NCI-H2171 treated with DMSO at 0.1 percent for 48 hours (cell line): ENCODE measurements around the gene COL15A1.
"Not testable (repeated sequence)": the region's sequence is repeated elsewhere in the genome, so short reads cannot be mapped to it uniquely, and the experiment has no call there.

Experiments used
- DNase-seq: peaks from one replicate; lab custom pipeline; 2025; lab: John Stamatoyannopoulos, UW

COL15A1 gene

DNA sequence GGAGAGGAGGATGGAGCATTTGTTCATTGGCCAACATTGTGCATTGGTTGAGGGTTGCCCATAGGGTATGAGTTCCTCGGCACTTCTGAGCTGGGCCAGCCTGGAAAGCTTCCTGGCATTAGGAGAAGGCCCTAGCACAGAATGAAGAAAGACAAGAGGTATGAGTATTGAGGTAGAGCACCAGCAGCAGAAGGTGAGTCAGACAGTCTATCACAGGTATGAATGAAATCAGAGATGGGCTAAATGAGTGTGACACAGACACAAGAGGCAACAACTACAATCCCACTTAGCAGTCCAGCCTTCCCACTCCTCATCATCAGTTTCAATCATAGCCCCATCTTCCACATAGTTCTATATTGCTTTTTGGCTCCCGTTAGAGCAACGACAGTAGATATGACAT, 135.8 kb downstream of the COL15A1 start:
- no peak for DNase-seq

DNA sequence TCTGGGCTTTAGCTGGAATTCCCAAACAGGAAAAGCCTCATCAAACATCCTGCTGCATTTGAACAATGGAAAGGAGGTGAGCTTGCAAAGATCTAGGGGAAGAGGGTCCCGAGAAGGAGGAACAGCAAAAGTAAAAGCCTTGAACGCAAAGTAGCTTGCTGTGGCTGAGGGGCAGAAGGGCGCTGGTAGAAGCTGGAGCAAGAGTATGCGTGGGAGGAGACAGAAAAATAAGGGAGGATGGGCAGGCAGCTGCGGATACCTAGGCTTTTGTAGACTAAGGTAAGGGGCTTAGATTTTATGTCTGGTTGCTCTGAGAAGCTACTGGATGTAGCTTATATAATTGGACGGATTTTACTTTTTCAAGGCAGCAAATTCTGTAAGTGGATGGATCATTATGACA, 139.3 kb downstream of the COL15A1 start:
- no peak for DNase-seq

DNA sequence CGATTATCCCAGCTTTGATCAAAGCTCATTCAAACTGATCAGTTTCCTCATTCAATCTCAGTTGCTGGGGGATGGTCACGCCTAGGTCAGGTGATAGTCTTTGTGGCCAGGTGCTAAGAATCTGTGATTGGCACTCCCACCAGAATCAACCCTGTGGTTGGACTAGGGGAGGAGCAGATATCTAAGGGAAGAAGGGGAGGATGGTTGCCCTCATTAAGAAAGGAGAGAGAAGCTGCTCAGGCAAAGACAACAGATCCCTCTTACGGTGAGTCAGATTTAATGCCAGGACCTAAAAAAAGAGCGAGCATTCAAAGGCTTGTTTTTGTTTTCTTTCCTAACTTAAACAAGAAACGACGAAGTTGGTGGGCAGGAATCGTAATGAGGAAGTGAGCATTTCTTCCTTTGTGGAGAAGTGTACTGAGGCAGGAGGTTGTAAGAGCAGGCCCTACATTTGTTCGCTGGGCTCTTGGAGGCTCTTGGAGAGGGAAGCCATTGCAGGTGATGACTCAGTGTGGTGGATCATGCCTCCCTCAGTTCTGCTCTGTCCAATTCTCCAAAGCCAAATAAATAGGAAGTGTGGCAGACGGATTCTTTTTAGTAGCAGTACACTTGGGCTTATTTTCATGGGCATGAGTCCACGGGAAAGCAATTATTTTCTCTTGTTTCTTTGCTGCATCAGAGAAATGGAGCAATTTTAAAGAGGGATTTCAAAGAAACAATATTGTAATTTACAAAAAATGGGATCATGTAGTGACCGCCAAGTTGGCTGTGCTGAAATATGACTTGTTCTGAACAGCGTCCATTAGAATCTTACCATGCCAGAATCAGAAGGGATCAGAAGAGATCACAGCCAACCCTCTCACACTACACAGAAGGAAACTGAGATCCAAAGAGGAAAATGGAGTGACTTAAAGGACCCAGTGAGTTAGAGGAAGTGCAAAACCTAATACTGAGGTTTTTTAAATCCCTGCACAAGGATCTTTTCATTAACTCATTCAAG, 142.5 kb downstream of the COL15A1 start:
- DNase-seq: no peak

DNA sequence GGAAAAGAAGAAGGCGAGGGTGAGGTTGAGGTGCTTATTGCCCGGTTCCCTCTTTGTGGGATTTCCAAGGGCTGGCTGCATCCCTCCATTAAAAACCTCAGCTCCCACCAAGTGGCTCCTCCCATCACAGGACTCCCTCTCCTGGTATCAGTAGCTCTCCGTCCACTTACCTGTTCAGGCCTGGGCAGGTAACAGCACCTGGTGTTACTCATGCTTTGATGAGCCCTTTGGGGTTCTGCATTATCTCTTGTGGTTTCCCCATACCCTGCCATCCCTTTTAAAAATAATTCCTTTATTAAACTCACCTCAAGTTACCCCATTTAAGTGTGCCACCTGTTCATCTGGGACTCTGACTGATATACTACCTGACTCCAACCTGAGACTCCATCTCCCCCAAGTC, 143.8 kb downstream of the COL15A1 start:
- DNase-seq: no peak

DNA sequence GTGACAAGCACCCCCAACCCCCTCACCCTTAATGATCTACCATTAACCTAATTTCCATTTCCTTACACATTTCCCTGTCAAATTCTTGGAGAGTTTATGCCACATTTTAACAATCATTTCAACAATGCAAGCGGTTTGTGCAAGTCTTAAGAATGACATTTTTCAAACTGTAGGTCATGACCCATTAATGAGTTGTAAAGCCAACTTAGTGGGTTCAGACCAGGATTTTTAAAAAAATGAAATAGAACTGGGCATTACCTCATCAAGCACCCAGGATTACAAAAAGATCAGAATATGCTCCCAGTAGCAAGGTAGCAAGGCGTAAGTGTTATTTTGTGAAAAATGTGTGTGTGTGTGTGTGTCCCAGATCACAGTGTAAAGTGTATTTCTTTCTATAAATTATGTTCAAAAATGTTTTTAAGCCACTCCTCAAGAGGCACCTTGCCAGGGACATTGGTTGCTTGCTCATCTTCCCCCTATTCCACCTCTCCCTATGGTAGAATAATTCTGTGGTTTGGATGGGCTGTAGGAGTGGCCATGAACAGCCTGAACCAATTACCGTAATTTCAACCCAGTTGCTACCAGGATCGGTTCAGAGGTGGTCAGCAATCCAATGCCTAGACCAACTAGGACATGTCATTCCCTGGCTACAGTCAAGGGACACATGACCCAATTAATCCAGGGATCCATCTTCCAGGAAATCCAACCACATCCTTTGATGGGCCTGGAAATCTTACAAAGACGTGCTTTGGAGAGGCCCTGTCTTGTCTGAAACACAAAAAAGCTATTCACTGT, 146.8 kb downstream of the COL15A1 start:
- DNase-seq: no peak

DNA sequence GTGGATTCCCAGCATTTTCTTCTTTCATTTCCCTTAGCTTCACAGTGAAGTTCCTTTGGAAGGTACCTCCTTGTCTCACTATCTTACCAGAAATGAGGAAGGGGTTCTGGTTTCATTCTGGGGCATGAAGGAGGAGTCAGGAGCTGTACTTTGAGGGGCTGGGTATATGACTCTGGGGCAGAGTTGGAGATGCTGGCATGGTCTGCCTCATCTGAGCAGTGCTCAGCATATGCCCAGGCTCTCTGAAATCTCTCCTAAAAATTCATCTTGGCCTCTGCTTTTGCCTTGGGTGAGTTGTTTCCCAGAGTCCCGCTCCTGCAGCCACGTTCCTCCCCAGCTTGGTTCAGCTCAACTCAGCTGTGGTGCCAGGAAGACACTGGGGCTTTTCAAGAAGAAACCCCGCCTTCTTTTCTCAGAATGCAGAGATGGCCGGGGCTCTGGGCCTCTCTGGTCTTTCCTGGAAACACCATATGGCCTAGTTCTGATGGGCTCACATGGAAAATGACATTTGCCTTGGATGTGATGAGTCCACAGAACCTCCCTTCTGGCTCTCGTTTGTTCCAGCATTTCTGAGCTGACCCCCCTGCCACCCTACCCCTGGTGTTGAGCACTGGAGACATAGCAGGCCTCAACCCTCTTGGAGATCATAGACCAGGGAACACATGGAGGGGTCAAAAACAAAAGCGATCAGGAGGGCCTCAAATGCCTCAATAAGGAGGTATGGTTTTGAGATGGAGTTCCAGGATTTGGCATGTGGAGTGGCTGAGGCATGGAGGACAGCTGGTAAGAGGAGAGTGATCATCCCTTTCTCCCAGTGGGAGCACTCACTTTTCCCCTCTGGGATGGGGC, 149.2 kb downstream of the COL15A1 start:
- DNase-seq: no peak

DNA sequence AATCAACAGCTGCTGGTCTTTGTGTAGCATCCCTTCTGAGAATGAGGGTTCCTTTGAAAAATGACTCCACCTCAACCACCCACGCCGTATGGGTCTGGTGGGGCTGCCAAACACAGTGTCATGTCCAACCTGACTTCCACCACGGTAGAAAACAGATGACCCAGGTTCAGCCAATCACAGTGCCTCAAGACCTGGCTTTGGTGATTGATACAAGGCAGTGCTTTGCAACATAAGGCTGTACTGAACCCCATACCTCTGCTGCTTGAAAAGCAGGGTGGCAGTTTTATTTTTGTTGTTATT, 149.7 kb downstream of the COL15A1 start:
- DNase-seq: no peak

DNA sequence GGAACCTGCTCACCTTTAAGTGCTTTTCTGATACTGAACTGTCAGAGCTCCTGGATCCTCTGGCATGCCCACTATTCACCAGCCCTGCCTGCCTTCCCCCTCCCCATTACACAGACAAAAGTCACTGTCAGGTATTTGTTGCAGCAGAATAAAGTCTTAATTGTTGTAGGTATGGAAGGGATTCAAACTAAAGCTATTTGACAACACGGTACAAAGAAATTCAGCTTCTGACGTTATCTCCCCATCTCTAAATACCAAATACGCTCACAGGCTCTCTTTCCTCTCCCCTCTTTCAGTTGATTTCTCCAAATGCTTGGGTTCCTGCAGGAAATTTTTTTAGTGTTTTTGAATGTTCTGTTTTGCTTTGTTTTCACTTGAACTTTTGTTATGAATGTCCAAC, 151.9 kb downstream of the COL15A1 start:
- DNase-seq: no peak

DNA sequence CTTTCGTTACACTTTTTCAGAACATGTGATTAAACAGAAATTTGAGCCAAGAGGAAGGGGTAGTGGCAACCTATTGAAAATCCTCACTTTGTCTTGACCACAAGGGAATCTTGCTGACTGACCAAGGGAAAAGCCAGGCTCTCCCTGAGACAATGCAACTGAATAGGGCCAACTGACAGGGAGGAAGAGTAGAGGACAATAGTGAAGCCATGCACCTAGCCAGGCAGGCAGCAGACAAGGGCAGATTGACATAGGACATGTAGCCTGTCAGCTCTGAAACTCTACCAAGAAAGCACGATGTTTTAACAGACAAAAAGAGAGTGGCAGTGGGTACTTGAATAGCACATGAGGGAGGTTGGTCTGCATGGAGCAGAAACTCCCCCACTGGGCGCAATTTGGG, 152.7 kb downstream of the COL15A1 start:
- no peak for DNase-seq

DNA sequence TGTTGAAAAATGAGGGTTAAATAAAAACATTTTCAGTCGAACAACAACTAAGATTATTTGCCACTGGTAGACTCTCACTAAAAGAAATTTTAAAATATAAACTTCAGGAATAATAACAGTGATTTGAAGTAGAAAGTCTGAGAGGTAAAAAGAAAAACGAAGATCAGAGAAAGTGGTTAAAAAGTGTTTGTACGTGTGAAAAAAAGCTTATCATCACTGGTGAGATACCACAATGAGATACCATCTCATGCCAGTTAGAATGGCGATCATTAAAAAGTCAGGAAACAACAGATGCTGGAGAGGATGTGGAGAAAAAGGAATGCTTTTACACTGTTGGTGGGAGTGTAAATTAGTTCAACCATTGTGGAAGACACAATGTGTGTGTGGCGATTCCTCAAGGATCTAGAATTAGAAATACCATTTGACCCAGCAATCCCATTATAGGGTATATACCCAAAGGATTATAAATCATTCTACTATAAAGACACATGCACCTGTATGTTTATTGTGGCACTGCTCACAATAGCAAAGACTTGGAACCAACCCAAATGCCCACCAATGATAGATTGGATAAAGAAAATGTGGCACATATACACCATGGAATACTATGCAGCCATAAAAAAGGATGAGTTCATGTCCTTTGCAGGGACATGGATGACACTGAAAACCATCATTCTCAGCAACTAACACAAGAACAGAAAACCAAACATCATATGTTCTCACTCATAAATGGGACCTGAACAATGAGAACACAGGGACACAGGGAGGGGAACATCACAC, 156.3 kb downstream of the COL15A1 start:
- not testable (repeated sequence) for DNase-seq

DNA sequence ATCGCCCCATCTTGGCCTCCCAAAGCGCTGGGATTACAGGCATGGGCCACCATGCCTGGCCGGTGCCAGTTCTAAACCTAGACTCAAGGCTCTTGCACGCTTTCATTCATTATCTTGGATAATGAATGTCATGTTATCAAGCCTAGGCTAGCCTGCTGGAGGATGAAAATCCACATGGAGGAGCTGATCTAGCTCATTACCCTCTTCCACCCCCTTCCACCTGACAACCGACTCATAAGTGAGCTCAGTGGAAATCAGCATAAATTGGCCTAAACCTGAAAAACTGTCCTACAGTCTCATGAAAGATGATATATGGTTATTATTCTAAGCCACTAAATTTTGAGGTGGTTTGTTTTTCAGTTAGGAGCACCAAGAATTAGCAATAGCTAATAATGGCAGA, 157.6 kb downstream of the COL15A1 start:
- DNase-seq: no peak

DNA sequence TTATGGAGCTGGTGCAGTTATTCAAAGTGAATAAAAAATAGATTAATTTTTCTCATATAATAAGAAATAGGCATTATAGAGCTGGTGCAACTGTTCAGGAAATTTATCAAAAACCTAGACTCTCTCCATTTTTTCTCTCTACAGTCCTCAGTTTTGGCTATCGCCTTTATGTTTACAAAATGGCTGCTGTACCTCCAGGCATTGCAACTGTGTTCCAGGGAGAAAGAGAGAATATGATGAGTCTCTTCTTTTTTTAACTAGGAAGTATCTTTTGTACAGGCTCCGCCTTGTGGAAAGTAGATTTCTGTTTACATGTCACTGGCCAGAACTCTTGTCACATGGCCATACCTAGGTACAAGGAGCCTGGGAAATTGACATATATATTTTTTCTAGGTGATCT, 158.1 kb downstream of the COL15A1 start:
- no peak for DNase-seq

DNA sequence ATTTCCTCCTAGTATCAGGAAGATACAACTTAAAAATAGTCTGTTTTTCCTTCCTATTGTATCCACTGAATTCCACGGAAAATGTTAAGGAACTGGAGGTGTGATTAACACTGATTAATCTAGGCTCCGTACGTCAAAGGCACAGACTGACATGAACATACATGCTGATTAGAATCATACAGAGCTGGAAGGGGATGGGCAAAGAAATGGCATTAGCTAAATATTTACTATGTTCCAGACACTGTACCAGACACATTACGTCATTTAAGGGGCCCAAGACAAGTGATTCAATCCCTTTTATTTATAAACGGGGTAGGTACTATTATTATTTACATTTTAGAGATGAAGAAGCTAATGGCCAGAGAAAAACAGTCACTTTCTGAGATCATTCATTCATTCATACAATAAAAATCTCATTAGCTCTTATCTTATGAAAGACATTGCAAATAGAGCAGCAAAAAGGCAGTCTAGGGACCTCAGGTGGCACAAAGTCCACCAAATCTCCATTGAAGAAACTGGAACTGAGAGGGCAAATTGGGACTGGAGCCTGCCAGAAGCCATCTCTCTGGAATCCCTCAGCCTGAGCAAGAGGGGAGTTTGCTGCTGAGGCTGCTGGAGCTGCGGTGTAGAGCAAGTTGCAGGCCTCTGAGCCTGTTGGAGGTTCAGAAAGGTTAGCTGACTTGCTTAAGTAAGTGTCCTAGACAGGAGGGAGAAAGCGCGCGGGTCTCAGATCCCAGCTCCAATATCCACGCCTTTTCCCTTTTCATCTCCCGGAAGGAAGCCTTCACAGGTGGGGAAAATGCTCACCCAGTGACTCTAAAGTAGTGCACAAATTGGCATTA, 159.6 kb downstream of the COL15A1 start:
- no peak for DNase-seq

DNA sequence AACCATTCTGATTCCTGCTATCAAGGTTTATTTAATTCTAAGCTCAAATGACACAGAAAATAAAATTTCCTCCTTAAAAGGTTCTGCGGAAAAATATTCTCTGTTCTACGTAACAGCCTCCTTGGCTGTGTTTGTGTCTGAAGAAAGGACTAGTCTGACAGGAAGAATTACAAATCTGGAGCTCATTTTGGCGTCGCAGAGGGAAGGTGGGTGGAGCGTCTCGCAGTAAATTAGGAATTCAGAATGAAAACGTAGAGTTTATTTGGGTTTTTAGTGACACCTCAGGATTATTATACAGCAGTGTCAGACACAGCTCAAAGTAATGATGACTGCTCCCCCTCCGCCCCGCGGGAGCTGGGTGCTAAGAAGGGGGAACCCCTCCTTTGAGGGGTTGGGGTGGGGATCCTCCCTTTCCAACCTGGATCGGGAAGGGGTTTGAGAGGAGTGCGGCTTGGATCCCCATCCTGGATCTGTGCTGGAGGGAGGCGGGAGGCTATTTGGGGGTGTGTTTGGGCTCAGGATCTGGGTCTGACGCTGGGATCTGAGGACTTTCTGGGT, 160.3 kb downstream of the COL15A1 start:
- DNase-seq: no peak

DNA sequence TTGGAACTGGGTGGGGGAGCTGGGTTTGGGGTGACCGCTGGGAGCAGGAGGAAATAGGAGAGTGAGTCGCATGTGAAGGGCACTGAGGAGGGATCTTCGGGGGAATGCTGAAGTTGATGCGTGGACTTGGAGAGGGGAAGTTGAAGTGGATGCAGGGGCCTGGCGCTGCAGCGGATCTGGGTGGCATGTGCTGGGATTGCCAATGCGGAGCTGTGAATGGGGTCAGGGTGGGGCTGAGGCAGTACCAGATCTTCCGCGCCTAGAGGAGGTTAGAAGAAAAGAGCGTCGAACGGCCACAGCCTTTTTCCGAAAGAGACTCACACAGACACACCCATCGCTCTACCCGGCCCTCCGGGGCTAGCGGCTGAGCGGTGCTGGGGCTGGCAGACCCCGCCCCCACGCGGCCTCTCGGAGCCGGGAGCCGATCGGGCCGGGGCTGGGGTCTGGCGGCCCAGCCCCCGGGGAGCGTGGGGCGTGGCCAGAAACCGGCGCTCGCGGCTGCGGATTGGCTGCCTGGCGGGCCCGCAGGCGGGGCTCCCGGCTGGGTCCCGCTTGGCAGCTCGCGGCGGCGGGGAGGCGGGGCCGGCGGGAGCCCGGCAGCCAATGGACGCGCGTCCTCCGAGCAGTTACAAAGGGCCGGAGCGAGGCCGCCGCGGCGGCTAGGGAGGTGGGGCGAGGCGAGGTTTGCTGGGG, 160.9 kb downstream of the COL15A1 start, which contains the start of gene TGFBR1:
TSS of gene TGFBR1 (plus strand) at position 655 of the 693 bp plus-strand sequence. CDS start 93 bp downstream, outside the sequence.
- peak; percentile 90 for DNase-seq

DNA sequence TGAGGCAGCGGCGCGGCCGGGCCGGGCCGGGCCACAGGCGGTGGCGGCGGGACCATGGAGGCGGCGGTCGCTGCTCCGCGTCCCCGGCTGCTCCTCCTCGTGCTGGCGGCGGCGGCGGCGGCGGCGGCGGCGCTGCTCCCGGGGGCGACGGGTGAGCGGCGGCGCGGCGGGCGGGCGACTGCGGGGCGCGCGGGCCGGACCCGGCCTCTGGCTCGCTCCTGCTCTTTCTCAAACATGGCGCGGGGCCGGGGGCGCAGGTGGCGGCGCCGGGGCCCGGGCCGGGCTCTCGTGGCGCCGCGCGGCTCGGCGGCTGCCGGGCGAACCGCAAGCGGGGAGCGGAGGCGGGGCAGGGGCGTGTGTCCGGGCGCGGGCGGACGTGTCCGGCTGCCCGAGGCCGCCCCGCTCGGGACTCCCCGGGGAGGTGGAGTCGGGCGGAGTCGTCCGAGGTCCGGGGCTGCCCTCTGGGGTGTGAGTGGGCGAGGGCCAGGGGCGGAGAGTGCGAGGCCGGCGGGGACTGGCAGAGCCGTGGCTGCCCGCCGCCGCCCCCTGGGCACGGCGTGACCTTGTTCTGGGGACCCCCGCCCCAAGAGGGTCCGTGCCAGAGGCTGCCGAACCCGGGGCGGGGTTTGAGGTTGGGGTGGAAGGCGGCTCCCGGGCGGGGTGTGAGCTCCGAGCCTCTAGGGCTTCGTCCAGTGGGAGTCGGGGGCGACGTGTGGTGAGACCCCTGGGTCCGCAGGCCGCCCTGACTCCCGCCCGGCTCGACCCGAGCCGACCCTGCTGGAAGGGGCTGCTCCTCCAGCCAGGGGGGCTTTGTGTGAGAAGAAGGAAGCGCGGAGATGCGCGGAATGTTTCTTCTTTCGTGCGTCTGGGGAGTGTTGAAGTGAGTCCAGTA, 161.7 kb downstream of the COL15A1 start:
- DNase-seq: no peak

DNA sequence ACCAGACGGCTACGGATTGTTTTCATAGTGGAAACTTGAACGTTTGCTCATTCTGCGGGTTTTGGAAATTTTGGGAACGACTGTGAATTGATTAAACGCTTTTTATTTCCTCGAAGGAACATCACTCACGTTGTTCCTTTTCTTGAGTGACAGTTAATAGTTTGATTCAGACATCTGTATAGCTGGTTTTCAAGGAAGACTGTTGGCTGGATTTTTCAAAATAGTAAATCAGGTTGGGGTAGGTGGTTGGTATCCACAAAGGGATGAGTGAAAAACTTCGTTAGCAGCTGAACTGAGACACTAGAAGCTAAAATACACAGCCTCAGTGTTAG, 162.3 kb downstream of the COL15A1 start:
- DNase-seq: no peak

DNA sequence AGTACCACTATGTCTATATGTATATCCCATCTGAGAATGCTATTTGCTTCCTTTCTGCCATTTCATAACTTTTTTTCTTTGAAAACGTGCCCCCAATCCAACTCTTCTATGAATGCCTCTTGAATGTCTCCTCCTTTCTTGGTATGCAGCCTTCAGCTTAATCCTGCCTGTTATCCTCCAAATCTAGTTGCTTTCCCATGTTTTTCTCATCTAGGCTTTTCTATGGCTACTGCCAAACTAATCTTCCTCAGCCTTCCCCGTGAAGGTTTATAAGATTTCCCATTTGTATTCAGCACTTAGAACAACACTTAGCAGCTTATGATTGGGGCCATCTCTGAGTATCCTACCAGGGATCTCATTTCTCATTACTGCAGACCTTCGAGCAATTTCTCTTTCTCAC, 163.7 kb downstream of the COL15A1 start:
- no peak for DNase-seq

DNA sequence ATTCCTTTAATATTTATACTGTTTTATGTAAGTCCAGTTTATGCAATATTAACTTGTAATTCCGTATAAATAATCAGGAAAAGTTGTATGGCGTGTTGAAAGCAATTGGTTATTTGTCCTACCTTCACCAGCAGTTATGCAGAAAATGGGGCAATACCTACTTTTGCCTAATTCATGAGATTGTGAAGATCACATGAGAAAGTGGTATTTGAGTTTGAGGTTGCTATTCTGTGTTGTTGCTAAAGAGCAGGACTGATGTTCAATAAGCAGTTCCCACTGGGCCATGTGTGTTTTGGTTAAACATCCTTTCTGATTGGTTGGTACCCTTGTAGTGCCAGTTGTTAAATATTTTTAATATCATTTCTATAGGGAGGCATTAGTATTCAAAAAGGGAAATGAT, 164.4 kb downstream of the COL15A1 start:
- DNase-seq: no peak
